Lower lobe of right lung (tissue), 2 donors: Measurements from ENCODE around the gene KRT16. TPM values are rescaled to one million over a fixed set of nuclear protein-coding genes. Genes with fewer than 3 reads are reported as not detected.
A peak's percentile ranks its signal among the peaks of the same experiment; 100 is the strongest.
"Not testable (repeated sequence)": the region's sequence is repeated elsewhere in the genome, so short reads cannot be mapped to it uniquely, and the experiment has no call there.

ENCODE experiments used
- ATAC-seq, 2 donors: fragments of 200-7000 bp; cut with Tn5 transposase; one replicate each; pipeline ENCODE4 v1.9.1; 2020 to 2022; ENCODE audit warnings: mild to moderate bottlenecking in 2 of 2, moderate library complexity in 2 of 2
- DNase-seq: peaks from one replicate; pipeline ENCODE4 v3.0.0-alpha.2; 2020
- H3K27ac ChIP-seq: fragments of 200-600 bp; one replicate; pipeline ENCODE4 v1.8.0; 2022
- H3K27me3 ChIP-seq: fragments of 200-600 bp; one replicate; pipeline ENCODE4 v1.8.0; 2022; ENCODE audit warnings: low read depth
- H3K36me3 ChIP-seq: fragments of 200-600 bp; one replicate; pipeline ENCODE4 v1.8.0; 2022; ENCODE audit warnings: mild to moderate bottlenecking
- H3K4me1 ChIP-seq: fragments of 200-600 bp; one replicate; pipeline ENCODE4 v1.8.0; 2022
- H3K4me3 ChIP-seq: fragments of 200-600 bp; one replicate; pipeline ENCODE4 v1.8.0; 2022; ENCODE audit warnings: mild to moderate bottlenecking
- H3K9me3 ChIP-seq: fragments of 200-600 bp; one replicate; pipeline ENCODE4 v1.8.0; 2022
- CTCF ChIP-seq: fragments of 200-600 bp; IDR thresholded peaks from one replicate; pipeline ENCODE4 v1.8.0; 2022; ENCODE audit warnings: antibody characterized with exemption, mild to moderate bottlenecking
- intact Hi-C: fragments of 100-400 bp; cut with DNase I; formaldehyde crosslinking; loops from one replicate; pipeline ENCODE4 v1.11.0; 2022
- total RNA-seq: library from RNA; stranded (reverse); fragmentation: NEBNext Ultra II Directional; extraction: Animal tissue kit (Norgen Biotek cat#: 25700); gene quantifications from one replicate; pipeline ENCODE4 v1.2.1, GENCODE V29; 2021
- donor health status: DM: no; HTN: yes; CAD: no; lungs with severe emphysema.

Gene KRT16
- total RNA-seq, 1 donor from 2014 or later = not detected

- no peak for TF ChIP-seq CTCF
- no peaks in the 10 kb centered on the region for H3K27me3 ChIP-seq
- H3K4me3 ChIP-seq = no peak overlapping the region
- H3K4me1 ChIP-seq = no peaks in the 10 kb centered on the region
- intact Hi-C loops = no loop called here
- no peak overlapping the region for H3K27ac ChIP-seq
- ATAC-seq = no peak
- no peak for DNase-seq
- H3K9me3 ChIP-seq = no peaks in the 10 kb centered on the region
- no peaks in the 10 kb centered on the region for H3K36me3 ChIP-seq
These were observed 24.3 kb downstream of the KRT16 start for GRCh38 chr17:41588126-41588810.

GRCh38 chr17:41586863-41587495 is 25.6 kb downstream of the KRT16 start, which contains the start of gene KRT14:
Gene KRT14, minus strand, starts transcription at chr17:41586895. Its CDS starts 61 bp downstream, at chr17:41586834.
- ATAC-seq (no peak), DNase-seq (no peak)
- intact Hi-C loops = no loop called here
- TF ChIP-seq CTCF = no peak
- no peaks in the 10 kb centered on the region for H3K36me3 ChIP-seq
- H3K27ac ChIP-seq = no peak within 1 kb of the TSS
- H3K9me3 ChIP-seq = no peaks in the 10 kb centered on the region
- no peaks in the 10 kb centered on the region for H3K4me1 ChIP-seq
- H3K27me3 ChIP-seq = no peaks in the 10 kb centered on the region
- no peak within 1 kb of the TSS for H3K4me3 ChIP-seq

GRCh38 chr17:41585301-41586056 is 27.1 kb downstream of the KRT16 start:
- ATAC-seq (peak in 1 of 2 donors; percentile 8), DNase-seq (no peak)
- Histone ChIP-seq H3K9me3 (no peaks in the 10 kb centered on the region), H3K4me1 (no peaks in the 10 kb centered on the region), H3K27ac (no peak overlapping the region), H3K36me3 (no peaks in the 10 kb centered on the region), H3K27me3 (no peaks in the 10 kb centered on the region), H3K4me3 (no peak overlapping the region)
- no peak for TF ChIP-seq CTCF
- intact Hi-C loops = no loop called here

GRCh38 chr17:41584331-41584927 is 28.1 kb downstream of the KRT16 start:
- H3K27me3 ChIP-seq, H3K4me1 ChIP-seq, H3K36me3 ChIP-seq, H3K27ac ChIP-seq, DNase-seq, ATAC-seq, intact Hi-C loops, H3K4me3 ChIP-seq, H3K9me3 ChIP-seq: not testable (repeated sequence)

GRCh38 chr17:41583137-41584127 is 29.1 kb downstream of the KRT16 start:
- Histone ChIP-seq H3K4me3 (no peak overlapping the region), H3K9me3 (no peaks in the 10 kb centered on the region), H3K4me1 (no peaks in the 10 kb centered on the region), H3K27me3 (no peaks in the 10 kb centered on the region), H3K27ac (no peak overlapping the region), H3K36me3 (no peaks in the 10 kb centered on the region)
- DNase-seq (no peak), ATAC-seq (no peak)
- intact Hi-C loops = no loop called here
- no peak for TF ChIP-seq CTCF

GRCh38 chr17:41582061-41582968 is 30.3 kb downstream of the KRT16 start:
- H3K36me3 ChIP-seq, intact Hi-C loops, H3K27me3 ChIP-seq, DNase-seq, ATAC-seq, H3K27ac ChIP-seq, H3K9me3 ChIP-seq, H3K4me3 ChIP-seq, H3K4me1 ChIP-seq: not testable (repeated sequence)
